NOMO-1 treated with DMSO at 0.1 percent for 48 hours (cell line): ENCODE results near the gene SHE.

ENCODE experiments used
- DNase-seq: peaks from one replicate; lab custom pipeline; 2025; ENCODE audit not compliant: unreplicated experiment; lab: John Stamatoyannopoulos, UW

Gene SHE

GRCh38 chr1:154481053-154481452 lies 21.2 kb downstream of the SHE start:
- no peak for DNase-seq

GRCh38 chr1:154479764-154480421 lies 22.3 kb downstream of the SHE start:
- peak; percentile 69 for DNase-seq

GRCh38 chr1:154478639-154479038 lies 23.6 kb downstream of the SHE start:
- peak; percentile 76 for DNase-seq

GRCh38 chr1:154478013-154478412 lies 24.2 kb downstream of the SHE start:
- DNase-seq: no peak

GRCh38 chr1:154476791-154477190 lies 25.4 kb downstream of the SHE start:
- no peak for DNase-seq

- DNase-seq: no peak
Observed at GRCh38 chr1:154474802-154475201, 27.4 kb downstream of the SHE start.

GRCh38 chr1:154471304-154471703 lies 30.9 kb downstream of the SHE start:
- no peak for DNase-seq

- DNase-seq: no peak
Observed at GRCh38 chr1:154469844-154470560, 32.2 kb downstream of the SHE start.

- no peak for DNase-seq
Observed at GRCh38 chr1:154468535-154469250, 33.5 kb downstream of the SHE start.

GRCh38 chr1:154467434-154468102 lies 34.6 kb downstream of the SHE start:
- DNase-seq: no peak

- no peak for DNase-seq
Observed at GRCh38 chr1:154466921-154467417, 35.2 kb downstream of the SHE start.

- DNase-seq: no peak
Observed at GRCh38 chr1:154466206-154466605, 36.0 kb downstream of the SHE start.

- no peak for DNase-seq
Observed at GRCh38 chr1:154465621-154466195, 36.5 kb downstream of the SHE start.

- DNase-seq: no peak
Observed at GRCh38 chr1:154463512-154463990, 38.7 kb downstream of the SHE start.

GRCh38 chr1:154460695-154461260 lies 41.4 kb downstream of the SHE start:
- DNase-seq: no peak

- DNase-seq: no peak
Observed at GRCh38 chr1:154459080-154459479, 43.1 kb downstream of the SHE start.

- DNase-seq: peak; percentile 47
Observed at GRCh38 chr1:154456631-154457030, 45.6 kb downstream of the SHE start.

- DNase-seq: no peak
Observed at GRCh38 chr1:154454386-154455120, 47.7 kb downstream of the SHE start.

- DNase-seq: peak; percentile 25
Observed at GRCh38 chr1:154453574-154454352, 48.4 kb downstream of the SHE start.
